ENCODE data around the gene USP17L21. TPM values are rescaled to one million over a fixed set of nuclear protein-coding genes. Genes with fewer than 3 reads are reported as not detected.
"Not testable (repeated sequence)": the region's sequence is repeated elsewhere in the genome, so short reads cannot be mapped to it uniquely, and the experiment has no call there.

USP17L21 gene
- total RNA-seq, 4 donors from 2014 or later, result not detected

GRCh38 chr4:9267319-9267718, 4.6 kb downstream of the USP17L21 start, which contains the start of gene USP17L22:
Gene USP17L22 (plus strand): TSS chr4:9267619. CDS start chr4:9267619, 0 bp downstream.
- H3K9me3 ChIP-seq; intact Hi-C loops (cut with DNase I; ENCODE audit: low total_unique reads); H3K4me1 ChIP-seq; DNase-seq; H3K27ac ChIP-seq; H3K36me3 ChIP-seq; H3K4me3 ChIP-seq; H3K27me3 ChIP-seq: not testable (repeated sequence)

- H3K27me3 ChIP-seq; H3K4me1 ChIP-seq; H3K9me3 ChIP-seq; H3K4me3 ChIP-seq; H3K27ac ChIP-seq; H3K36me3 ChIP-seq; intact Hi-C loops (cut with DNase I; ENCODE audit: low total_unique reads): not testable (repeated sequence)
- peak; percentile 21 to 46 for DNase-seq
These were observed 9.0 kb downstream of the USP17L21 start for GRCh38 chr4:9271719-9272118.

Other genes starting within 250 kb of the USP17L21 start
- gene FAM90A26, start 92.5 kb upstream of the USP17L21 start, total RNA-seq, result not detected
- not detected for gene USP17L10, start 52.2 kb upstream of the USP17L21 start, total RNA-seq
- gene USP17L11, start 47.5 kb upstream of the USP17L21 start, total RNA-seq, result not detected
- gene USP17L12, start 42.7 kb upstream of the USP17L21 start, total RNA-seq, result not detected
- not detected for gene USP17L13, start 38.0 kb upstream of the USP17L21 start, total RNA-seq
- gene USP17L15, start 28.5 kb upstream of the USP17L21 start, total RNA-seq, result under 1 TPM in 1 of 4 donors, not detected in 3; 0.27 TPM
- not detected for gene USP17L17, start 19.0 kb upstream of the USP17L21 start, total RNA-seq
- not detected for gene USP17L18, start 14.2 kb upstream of the USP17L21 start, total RNA-seq
- gene USP17L19, start 9.5 kb upstream of the USP17L21 start, total RNA-seq, result not detected
- gene USP17L20, start 4.7 kb upstream of the USP17L21 start, total RNA-seq, result not detected
- gene USP17L22, start 4.7 kb downstream of the USP17L21 start, total RNA-seq, result not detected
- gene USP17L24, start 62.3 kb downstream of the USP17L21 start, total RNA-seq, result not detected
- gene USP17L25, start 67.0 kb downstream of the USP17L21 start, total RNA-seq, result not detected
- gene USP17L26, start 71.8 kb downstream of the USP17L21 start, total RNA-seq, result not detected
- gene USP17L5, start 76.5 kb downstream of the USP17L21 start, total RNA-seq, result not detected
- not detected for gene USP17L27, start 81.3 kb downstream of the USP17L21 start, total RNA-seq
- gene USP17L28, start 86.0 kb downstream of the USP17L21 start, total RNA-seq, result not detected
- not detected for gene USP17L29, start 90.8 kb downstream of the USP17L21 start, total RNA-seq
- gene USP17L30, start 100.3 kb downstream of the USP17L21 start, total RNA-seq, result not detected
- gene DEFB131A, start 181.5 kb downstream of the USP17L21 start, total RNA-seq, result not detected

Measured in uterus (tissue), 4 donors.